ENCODE results near the gene EFHC1. TPM values are rescaled to one million over a fixed set of nuclear protein-coding genes. Genes with fewer than 3 reads are reported as not detected.
A peak's percentile ranks its signal among the peaks of the same experiment; 100 is the strongest.

The EFHC1 gene
- total RNA-seq, 1 experiment from 2014 or later = 12.4 TPM

- no peaks in the 10 kb centered on the region for H3K9me2 ChIP-seq (ENCODE audit: insufficient read depth)
- peak; percentile 43; the same call in 1 of the 2 replicates for ATAC-seq
- H3K27me3 ChIP-seq (ENCODE audit: insufficient read depth, low read length) = no peaks in the 10 kb centered on the region
- ChIA-PET RAD21 (ENCODE audit: low non-redundant PET in 1 of 2, low total read pairs in 2 of 2, uncharacterized antibody in 2 of 2, unreplicated experiment in 2 of 2) (no interaction called here), POLR2A (no interaction called here), CTCF (interaction anchor here (1.7 to 1.9 kb wide), 2 partner anchors 9 to 229 kb away, joined by 4 to 6 read pairs; no protein-coding TSS in a partner anchor)
- no peak for DNase-seq (ENCODE audit: low read depth, low spot score)
- no peaks in the 10 kb centered on the region for H3K79me2 ChIP-seq (ENCODE audit: insufficient read depth, low read length)
- no TSS peak for BruUV-seq (replicated peaks)
- TF ChIP-seq JUND (IDR thresholded peaks at IDR 0.05) = peak; percentile 50; the same call in 1 of the 2 replicates
- TF ChIP-seq CBX3 (IDR thresholded peaks at IDR 0.05; ENCODE audit: low read depth) = no peak
- peak; percentile 50; the same call in 1 of the 2 replicates for TF ChIP-seq FOSL1 (IDR thresholded peaks at IDR 0.05; ENCODE audit: low read depth)
- H3K36me3 ChIP-seq (ENCODE audit: control insufficient read depth in 1 of 2, insufficient read depth in 2 of 2, low read length in 2 of 2) = no peaks in the 10 kb centered on the region
- peak overlapping the region; percentile 62 for H3K4me2 ChIP-seq (ENCODE audit: low read length)
- H3K9ac ChIP-seq (ENCODE audit: low read length) = no peak overlapping the region
- H3K4me3 ChIP-seq (replicated peaks in 1 of 2; ENCODE audit: low read depth in 1 of 2, low read length in 2 of 2) = peak overlapping the region in 1 of 2 experiments; percentile 15; a peak in 2 of 4 replicates
- H2AFZ ChIP-seq (ENCODE audit: low read depth, low read length, poor library complexity, severe bottlenecking) = no peak overlapping the region
- intact Hi-C loops (cut with micrococcal nuclease) = loop anchor here (2.0 kb wide), 1 partner anchor 81 kb away; no protein-coding TSS in a partner anchor
- no peak overlapping the region; the same call in 1 of the 2 replicates for H3K27ac ChIP-seq (ENCODE audit: low read depth, low read length)
- H4K20me1 ChIP-seq (ENCODE audit: insufficient read depth) = no peaks in the 10 kb centered on the region
- H3K4me1 ChIP-seq (ENCODE audit: control insufficient read depth in 1 of 2, insufficient read depth in 2 of 2, low read length in 2 of 2) = peaks cover 15 to 42% of the 10 kb centered on the region in 2 experiments
- no peaks in the 10 kb centered on the region for H3K9me3 ChIP-seq (ENCODE audit: control insufficient read depth in 1 of 2, insufficient read depth in 1 of 2, low read depth in 1 of 2, low read length in 2 of 2)
These were observed 3.8 kb downstream of the EFHC1 start for GRCh38 chr6:52423971-52424381.

GRCh38 chr6:52424513-52424912 is 4.4 kb downstream of the EFHC1 start:
- ATAC-seq (no peak), DNase-seq (ENCODE audit: low read depth, low spot score) (no peak)
- BruUV-seq (replicated peaks) = no TSS peak
- CTCF ChIA-PET = interaction anchor here (1.7 to 1.9 kb wide), 2 partner anchors 9 to 228 kb away, joined by 4 to 6 read pairs; no protein-coding TSS in a partner anchor
- no peaks in the 10 kb centered on the region for H3K36me3 ChIP-seq (ENCODE audit: control insufficient read depth in 1 of 2, insufficient read depth in 2 of 2, low read length in 2 of 2)
- no peak overlapping the region; the same call in 1 of the 2 replicates for H3K27ac ChIP-seq (ENCODE audit: low read depth, low read length)
- H3K9ac ChIP-seq (ENCODE audit: low read length) = no peak overlapping the region
- no peak overlapping the region for H2AFZ ChIP-seq (ENCODE audit: low read depth, low read length, poor library complexity, severe bottlenecking)
- H3K4me2 ChIP-seq (ENCODE audit: low read length) = peak overlapping the region; percentile 62
- H3K9me3 ChIP-seq (ENCODE audit: control insufficient read depth in 1 of 2, insufficient read depth in 1 of 2, low read depth in 1 of 2, low read length in 2 of 2) = no peaks in the 10 kb centered on the region
- H3K79me2 ChIP-seq (ENCODE audit: insufficient read depth, low read length) = no peaks in the 10 kb centered on the region
- H3K4me3 ChIP-seq (replicated peaks in 1 of 2; ENCODE audit: low read depth in 1 of 2, low read length in 2 of 2) = 0 out of 4 replicates have a peak overlapping the region, but pooled peaks of 1 of the 2 experiments have one; percentile 15
- POLR2A ChIA-PET = no interaction called here
- no peaks in the 10 kb centered on the region for H3K9me2 ChIP-seq (ENCODE audit: insufficient read depth)
- H3K27me3 ChIP-seq (ENCODE audit: insufficient read depth, low read length) = no peaks in the 10 kb centered on the region
- H3K4me1 ChIP-seq (ENCODE audit: control insufficient read depth in 1 of 2, insufficient read depth in 2 of 2, low read length in 2 of 2) = peaks cover 11 to 36% of the 10 kb centered on the region in 2 experiments
- no peak for TF ChIP-seq ZBTB33 (IDR thresholded peaks at IDR 0.05; ENCODE audit: extremely low read depth, insufficient replicate concordance, low read length)
- TF ChIP-seq ZFX (IDR thresholded peaks at IDR 0.05) = no peak
- no peak for TF ChIP-seq CBX3 (IDR thresholded peaks at IDR 0.05; ENCODE audit: low read depth)
- TF ChIP-seq POLR2AphosphoS5 (IDR thresholded peaks at IDR 0.05; ENCODE audit: low read depth, low read length) = no peak
- 0 out of 2 replicates have a peak, but pooled peaks have one; percentile 9 for TF ChIP-seq RAD21 (IDR thresholded peaks at IDR 0.05; ENCODE audit: low read depth)
- TF ChIP-seq FOSL1 (IDR thresholded peaks at IDR 0.05; ENCODE audit: low read depth) = no peak
- TF ChIP-seq MAX (IDR thresholded peaks at IDR 0.05) = no peak
- TF ChIP-seq CEBPB (IDR thresholded peaks at IDR 0.05; ENCODE audit: low read depth) = no peak
- H4K20me1 ChIP-seq (ENCODE audit: insufficient read depth) = no peaks in the 10 kb centered on the region
- RAD21 ChIA-PET (ENCODE audit: low non-redundant PET in 1 of 2, low total read pairs in 2 of 2, uncharacterized antibody in 2 of 2, unreplicated experiment in 2 of 2) = no interaction called here
- intact Hi-C loops (cut with micrococcal nuclease) = loop anchor here (2.0 kb wide), 1 partner anchor 80 kb away; no protein-coding TSS in a partner anchor

All from HCT116 (cell line).